Measurements from ENCODE around the gene ZNF687.

ZNF687 gene, protein sequence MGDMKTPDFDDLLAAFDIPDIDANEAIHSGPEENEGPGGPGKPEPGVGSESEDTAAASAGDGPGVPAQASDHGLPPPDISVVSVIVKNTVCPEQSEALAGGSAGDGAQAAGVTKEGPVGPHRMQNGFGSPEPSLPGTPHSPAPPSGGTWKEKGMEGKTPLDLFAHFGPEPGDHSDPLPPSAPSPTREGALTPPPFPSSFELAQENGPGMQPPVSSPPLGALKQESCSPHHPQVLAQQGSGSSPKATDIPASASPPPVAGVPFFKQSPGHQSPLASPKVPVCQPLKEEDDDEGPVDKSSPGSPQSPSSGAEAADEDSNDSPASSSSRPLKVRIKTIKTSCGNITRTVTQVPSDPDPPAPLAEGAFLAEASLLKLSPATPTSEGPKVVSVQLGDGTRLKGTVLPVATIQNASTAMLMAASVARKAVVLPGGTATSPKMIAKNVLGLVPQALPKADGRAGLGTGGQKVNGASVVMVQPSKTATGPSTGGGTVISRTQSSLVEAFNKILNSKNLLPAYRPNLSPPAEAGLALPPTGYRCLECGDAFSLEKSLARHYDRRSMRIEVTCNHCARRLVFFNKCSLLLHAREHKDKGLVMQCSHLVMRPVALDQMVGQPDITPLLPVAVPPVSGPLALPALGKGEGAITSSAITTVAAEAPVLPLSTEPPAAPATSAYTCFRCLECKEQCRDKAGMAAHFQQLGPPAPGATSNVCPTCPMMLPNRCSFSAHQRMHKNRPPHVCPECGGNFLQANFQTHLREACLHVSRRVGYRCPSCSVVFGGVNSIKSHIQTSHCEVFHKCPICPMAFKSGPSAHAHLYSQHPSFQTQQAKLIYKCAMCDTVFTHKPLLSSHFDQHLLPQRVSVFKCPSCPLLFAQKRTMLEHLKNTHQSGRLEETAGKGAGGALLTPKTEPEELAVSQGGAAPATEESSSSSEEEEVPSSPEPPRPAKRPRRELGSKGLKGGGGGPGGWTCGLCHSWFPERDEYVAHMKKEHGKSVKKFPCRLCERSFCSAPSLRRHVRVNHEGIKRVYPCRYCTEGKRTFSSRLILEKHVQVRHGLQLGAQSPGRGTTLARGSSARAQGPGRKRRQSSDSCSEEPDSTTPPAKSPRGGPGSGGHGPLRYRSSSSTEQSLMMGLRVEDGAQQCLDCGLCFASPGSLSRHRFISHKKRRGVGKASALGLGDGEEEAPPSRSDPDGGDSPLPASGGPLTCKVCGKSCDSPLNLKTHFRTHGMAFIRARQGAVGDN

DNA sequence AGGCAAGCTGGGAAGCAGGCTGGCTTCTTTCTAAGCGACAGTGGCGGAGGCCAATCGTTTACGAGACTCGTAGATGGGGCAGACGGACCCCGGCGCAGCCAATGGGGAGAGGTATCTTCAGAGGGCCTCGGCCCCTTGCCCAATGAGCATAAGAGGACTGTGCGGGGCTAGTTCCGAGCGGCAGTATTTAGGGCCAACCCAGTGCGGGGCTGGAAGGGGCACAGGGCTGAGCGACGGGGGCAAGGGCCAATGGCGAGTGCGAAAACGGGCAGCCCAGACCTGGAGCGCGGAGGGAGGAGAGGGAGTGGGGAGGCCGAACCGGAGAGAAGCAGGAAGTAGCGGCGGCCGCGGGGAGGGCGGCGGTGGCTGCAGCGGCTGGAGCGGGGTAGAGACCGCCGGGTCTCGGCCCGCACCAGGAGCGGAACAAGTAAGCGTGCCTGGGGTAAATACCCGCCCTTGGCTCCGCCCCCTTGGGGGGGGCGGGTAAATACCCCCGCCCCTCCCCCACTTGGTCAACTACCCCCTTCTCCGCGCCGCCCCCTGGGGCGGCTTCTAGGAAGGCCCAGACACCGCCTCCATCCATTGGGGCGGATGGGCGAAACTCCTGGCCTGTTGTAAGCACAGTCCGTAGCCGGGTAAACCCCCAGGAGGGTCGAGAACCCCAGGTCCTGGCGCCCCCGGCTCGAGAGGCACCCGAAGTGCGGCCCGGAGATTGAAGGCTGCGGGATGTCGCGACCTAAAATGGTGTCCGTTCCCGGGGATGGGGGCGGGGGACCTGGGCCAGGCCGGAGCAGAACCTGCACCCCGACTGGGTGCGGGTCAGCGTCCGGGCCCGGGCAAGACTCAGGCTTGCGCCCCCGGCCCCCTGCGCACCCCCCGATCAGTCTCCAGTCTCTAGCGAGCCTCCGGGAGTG lies at the start of gene ZNF687:
Gene ZNF687, plus strand, starts transcription at position 331 of the 914 bp plus-strand sequence. CDS start 3,993 bp downstream, outside the sequence.
- peak; percentile 94 to 100 (median 100) for DNase-seq

DNA sequence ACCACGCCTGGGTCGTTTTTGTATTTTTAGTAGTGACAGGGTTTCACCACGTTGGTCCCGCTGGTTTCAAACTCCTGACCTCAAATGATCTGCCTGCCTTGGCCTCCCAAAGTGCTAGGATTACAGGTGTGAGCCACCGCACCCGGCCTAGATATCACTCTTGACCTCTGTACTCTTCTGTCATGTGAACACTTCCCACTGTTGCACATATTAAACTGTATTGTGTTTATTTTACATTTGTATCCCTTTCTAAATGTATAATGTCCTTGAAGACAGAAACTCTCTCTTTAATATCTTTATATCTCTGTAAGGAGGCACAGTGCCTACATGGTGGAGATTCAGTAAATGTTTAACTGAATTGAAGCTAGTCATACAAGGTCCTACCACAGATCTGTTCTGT lies 46.9 kb upstream of the ZNF687 start:
- no peak for DNase-seq

DNA sequence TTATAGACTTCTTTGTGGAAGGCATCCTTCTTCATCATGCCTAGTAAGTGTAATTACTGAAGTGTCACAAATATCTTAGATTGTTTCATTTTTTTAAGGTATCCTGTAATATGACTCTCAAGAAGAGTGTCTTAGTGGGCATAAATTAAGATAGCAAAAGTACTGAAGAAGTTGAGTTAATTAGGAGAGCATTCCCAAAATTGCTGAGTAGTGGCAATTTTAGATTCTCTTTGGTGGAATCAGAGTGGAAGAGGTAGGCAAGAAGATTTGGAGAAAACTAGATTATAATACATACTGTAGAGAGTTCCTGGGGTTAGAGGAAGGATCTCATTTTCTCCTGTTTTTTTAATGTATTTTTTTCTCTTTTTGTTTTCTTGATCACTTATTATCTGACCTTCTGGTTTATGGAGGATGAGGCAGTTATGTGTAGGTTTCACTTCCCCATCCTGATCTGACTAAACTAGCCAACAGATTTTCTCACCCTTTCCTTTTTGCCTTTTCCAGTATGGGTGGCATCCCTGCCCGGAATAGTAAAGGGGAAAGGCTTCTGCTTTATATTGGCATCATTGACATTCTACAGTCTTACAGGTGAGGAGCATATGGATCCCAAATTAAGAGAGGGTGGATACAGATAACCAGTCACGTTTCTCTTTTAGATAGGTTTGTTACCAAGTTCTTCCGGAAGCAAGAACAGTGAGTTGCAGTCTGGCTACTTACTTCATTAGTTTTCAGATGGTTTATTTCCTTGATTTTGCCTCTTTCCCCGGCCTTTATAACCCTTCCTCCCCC lies 44.2 kb upstream of the ZNF687 start:
- DNase-seq: no peak

DNA sequence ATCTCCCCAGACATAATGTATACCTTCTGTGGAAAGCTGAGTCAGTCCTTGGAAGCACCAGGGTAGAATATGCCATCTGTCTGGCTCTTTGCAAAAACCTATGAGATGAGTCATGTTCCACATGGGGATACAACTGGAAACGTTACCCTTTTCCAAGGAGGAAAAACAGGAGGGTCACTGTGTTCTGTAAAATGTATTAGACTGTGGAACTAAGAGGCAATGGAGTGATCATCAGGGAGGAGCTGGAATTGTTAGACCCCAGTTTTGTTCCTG lies 43.7 kb upstream of the ZNF687 start:
- DNase-seq: peak in 9 of 58 donors; percentile 2 to 66 (median 10)

DNA sequence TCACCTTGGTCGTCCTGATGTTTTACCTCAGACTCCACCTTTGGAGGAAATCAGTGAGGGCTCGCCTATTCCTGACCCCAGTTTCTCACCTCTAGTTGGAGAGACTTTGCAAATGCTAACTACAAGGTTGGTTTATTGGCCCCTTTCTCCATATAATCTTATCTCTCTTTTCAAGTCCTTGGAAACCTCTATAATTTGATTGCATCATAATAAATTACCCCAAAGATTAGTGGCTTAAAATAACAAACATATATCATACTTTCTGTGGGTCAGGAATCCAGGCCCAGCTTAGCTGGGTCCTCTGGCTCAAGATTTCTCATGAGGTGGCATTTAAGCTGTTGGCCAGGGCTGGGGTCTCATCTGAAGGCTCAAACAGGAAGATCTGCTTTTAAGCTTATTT lies 39.7 kb upstream of the ZNF687 start:
- DNase-seq: no peak

DNA sequence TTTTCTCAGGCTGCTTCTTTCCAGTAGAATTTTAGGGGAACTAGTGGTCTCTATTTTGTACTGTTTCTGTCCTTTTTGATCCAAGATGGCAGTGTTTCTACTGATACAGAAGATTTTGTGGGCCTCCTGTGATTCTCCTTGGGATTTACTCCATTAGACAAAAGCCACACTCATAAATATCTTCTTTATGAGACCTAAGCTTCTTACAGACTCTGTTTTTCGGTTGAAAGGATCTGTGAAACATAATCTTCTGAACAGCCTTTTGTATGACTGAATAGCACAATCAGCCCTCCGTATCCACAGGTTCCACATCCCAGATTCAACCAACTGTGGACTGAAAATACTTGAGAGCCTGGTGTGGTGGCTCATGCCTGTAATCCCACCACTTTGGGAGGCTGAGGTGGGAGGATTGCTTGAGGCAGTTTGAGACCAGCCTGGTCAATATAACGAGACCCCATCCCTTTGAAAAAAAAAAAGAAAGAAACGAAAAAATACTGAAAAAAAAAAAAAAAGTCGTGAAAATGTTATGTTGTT lies 38.3 kb upstream of the ZNF687 start:
- no peak for DNase-seq

DNA sequence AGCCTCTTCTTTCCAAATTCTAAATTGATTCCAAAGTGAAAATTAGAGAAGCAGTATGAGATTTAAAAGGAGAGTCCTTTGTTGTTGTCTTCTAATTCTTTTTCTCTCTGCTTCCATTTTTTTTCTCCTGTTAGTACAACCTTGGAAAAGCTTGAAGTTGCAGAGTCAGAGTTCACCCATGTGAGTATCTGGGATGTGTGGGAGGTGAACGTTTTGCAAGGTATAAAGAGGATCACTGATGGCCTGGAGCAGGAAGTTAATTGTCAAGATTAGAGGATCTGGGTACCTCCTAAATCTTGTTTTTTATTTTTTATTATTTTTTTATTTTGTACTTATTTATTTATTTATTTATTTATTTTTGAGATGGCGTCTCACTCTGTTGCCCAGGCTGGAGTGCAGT lies 35.3 kb upstream of the ZNF687 start:
- no peak for DNase-seq

DNA sequence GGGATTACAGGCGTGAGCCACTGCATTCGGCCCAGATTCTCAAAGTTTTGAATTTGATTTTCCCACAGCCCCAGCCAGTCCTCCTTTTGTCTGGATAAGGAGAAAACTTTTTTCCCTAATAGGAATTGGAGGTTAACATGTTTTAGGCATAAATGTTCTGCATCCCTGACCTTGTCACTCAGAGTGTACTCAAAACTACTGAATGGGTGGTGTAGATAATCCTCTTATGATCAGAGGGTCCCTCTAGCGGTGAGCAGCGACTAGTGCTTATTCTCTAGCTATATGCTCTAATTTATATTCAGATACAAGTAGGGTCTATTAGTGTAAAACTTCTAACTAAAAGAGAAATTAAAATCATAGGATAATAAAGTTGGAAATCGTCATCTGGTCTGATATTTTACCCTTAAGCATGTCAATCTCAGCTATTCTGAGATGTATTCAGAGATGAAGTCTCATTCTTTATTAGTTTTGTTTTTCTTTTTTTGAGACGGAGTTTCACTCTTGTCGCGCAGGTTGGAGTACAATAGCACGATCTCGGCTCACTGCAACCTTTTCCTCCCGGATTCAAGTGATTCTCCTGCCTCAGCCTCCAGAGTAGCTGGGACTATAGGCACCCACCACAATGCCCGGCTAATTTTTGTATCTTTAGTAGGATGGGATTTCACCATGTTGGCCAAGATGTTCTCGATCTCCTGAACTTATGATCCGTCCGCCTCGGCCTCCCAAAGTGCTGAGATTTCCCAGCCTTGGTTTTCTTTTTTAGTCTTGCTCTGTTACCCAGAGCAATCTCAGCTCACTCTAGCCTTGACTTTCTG lies 30.2 kb upstream of the ZNF687 start:
- DNase-seq: peak in 36 of 58 donors; percentile 1 to 68 (median 22)

DNA sequence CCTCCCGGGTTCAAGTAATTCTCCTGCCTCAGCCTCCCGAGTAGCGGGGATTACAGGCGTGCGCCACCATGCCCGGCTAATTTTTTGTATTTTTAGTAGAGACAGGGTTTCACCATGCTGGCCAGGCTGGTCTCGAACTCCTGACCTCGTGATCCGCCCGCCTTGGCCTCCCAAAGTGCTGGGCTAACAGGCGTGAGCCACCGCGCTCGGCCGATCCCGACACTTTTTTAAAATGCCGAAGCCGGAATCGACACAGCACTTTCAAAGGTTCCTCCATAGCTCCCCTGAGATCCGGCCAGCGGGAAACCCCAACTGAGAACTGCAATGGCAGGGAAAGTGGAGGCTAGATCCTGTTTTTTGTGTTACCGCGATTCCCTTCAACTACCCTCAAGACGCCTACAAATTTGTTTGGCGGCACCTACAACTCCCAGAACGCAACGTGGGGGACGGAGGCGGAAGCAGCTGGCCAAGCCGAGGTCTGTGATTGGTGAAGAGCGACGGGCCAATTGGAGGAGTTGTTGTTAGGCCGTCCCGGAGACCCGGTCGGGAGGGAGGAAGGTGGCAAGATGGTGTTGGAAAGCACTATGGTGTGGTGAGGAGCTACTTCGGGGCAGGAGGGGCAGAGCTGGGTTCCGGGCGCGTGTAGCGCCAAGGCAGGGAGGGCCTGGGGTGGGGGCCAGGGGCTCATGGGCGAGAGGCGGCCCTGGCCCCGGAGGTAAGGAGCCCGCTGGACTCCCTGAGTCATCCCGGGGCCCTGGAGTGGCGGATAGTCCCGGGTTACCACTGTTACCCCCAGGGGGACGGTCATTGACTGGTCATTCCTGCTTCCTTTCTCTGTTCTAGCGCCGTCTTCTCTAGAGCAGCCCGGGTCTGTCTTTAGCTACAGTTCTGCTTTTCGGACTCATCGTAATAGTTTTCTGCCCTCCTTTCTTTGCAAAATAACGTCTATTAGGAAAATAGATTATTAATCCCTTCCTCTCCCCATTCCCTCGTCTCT lies 27.6 kb upstream of the ZNF687 start, which contains the start of gene PSMD4:
Gene PSMD4, plus strand, starts transcription at position 518 of the 997 bp plus-strand sequence. Its CDS starts 49 bp downstream, at position 567.
- DNase-seq: peak; percentile 52 to 96 (median 91)

DNA sequence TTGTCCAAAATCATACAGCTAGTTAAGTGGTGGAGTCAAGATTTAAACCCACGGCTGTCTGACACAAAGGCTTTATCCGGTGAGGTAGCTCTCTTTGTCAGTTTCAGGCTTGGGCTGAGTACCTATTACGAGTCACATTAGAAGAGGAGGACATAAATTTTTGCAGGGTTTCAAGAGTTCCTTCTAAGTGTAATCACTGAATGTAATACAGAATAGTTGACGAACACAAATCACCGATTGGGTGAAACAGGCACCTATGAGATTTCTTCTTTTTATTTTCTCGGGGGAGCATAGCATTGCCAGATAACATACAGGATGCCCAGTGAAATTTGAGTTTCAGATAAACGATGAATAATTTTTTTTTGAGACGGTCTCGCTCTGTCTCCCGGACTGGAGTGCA lies 26.7 kb upstream of the ZNF687 start:
- DNase-seq: no peak

DNA sequence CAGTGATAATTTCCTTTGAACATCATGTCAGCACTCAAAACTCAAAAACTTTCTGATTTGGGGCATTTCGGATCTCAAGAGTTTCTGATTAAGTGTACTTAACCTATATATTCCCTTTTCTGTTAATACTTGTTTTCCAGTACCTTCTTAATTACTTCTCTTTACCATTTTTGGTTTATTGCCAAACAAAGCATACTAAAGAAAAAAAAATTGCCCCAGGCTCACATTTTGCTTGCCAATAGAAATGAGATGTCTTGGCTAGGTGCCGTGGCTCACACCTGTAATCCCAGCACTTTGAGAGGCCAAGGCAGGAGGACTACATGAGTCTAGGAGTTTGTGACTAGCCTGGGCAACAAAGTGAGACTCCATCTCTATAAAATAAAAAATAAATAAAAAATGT lies 22.7 kb upstream of the ZNF687 start:
- no peak for DNase-seq

DNA sequence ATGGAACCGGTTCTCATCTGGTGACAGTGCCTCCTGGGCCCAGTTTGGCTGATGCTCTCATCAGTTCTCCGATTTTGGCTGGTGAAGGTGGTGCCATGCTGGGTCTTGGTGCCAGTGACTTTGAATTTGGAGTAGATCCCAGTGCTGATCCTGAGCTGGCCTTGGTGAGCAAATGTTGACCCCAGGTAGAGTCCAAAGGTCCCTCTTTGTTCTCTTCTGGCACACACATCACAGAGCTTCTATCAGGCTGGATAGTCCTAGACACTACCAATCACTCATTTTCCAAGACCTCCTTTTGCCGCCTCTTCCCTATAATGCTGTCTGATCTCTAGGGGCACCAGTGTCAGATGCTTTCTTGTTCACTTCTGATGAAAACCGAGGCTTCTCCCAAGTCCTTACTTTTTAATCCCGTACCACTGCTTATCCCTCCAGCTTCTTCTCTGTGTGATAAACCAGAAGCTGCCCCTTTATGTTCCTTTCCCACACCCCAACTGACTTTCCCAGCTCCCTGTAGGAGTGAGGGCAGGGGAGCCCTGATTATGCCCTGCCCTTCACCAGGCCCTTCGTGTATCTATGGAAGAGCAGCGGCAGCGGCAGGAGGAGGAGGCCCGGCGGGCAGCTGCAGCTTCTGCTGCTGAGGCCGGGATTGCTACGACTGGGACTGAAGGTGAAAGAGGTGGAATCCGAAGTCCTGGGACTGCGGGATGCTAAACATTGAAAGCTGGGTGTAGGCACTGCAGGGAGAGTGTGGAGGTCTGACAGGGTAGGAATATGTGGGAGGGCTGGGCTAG lies 16.5 kb upstream of the ZNF687 start:
- no peak for DNase-seq

DNA sequence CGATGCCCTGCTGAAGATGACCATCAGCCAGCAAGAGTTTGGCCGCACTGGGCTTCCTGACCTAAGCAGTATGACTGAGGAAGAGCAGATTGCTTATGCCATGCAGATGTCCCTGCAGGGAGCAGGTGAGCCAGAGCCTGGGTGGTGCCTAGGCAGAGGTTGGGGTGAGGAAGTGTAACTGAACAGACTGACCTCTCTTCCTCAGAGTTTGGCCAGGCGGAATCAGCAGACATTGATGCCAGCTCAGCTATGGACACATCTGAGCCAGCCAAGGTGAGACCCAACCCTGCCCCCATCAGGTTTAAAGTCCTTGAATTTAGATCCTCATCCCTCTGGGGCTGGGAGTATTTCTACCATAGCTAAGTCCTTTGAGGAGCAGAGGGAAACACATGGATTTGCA lies 15.8 kb upstream of the ZNF687 start:
- no peak for DNase-seq

DNA sequence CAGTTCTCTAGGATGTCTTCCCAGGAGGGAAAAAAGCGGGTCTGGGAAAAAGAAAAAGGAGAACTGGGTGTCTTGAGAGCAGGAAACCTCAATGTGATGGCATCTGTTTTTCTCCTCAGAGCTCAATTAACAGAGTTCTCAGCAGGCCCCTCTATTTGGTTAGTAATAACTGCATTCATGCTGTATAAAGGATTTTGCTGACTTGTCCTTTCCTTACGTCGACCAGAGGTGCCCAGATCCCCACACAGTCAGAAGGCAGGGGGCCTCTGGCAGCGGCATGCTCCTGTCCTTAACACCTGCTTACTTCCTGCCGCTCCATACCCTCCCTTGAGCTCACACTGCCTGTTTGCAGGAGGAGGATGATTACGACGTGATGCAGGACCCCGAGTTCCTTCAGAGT lies 15.3 kb upstream of the ZNF687 start:
- DNase-seq: no peak

DNA sequence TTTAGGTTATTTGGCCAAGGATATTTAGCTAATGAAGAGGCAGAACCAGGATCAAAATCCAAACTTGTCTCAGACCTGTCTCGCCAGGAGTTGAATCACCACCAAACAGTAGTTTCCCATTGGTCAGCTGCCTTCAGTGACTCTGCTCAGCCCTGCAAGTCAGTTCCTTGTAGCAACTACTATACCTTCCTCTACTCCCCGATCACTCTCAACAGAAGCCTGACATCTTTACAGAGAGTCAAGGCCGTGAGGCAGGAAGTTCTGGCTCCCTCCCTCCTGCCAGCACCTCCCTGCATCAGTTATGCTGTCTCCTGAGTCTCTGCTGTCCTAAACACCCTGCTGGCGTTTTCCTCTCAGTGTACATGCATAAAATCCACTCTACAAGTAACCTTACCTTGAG lies 14.3 kb upstream of the ZNF687 start:
- DNase-seq: no peak

DNA sequence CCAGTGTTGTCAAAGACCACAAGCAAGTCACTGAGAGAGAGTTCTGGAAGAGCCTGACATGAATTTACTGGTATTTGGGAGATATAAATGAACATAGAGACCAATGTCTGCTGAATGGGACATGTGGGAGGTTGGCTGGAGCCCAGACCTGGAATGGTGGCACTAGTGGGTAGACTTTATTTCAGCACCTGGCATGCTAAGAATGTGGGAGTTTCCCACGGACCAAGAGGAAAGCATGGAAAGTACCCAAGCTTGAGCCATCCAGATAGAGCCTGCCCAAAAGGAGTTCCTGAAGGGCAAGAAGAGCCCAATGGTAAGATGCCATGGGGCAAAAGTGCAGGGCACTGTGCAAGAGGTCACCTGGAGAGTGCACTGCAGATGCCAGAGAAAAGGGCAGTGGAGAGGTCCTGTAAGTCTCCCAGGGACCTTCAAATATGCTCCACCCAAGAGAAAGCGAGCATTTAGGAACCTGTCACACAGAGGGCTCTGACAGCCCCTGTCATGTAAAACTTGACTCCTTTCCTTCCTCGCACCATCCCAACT lies 8.1 kb upstream of the ZNF687 start:
- DNase-seq: no peak
